Kidney (tissue), 14 donors: ENCODE measurements around the gene GZMM. TPM values are rescaled to one million over a fixed set of nuclear protein-coding genes. Genes with fewer than 3 reads are reported as not detected.
A peak's percentile ranks its signal among the peaks of the same experiment; 100 is the strongest.

Source experiments
- DNase-seq, 5 donors: peaks; one replicate each; pipeline ENCODE4 v3.0.0-alpha.2; 2013 to 2020
- FAIRE-seq: peaks from 2 replicates; lab custom pipeline; 2012; peaks lifted over from hg19 to GRCh38; lab: Jason Lieb, UNC
- H3K27ac ChIP-seq, 2 donors: one replicate each; pipeline ENCODE4 v1.7.0; 2013; ENCODE audit warnings: low read depth in 2 of 2, low read length in 2 of 2, inconsistent platforms in 1 of 2
- H3K27me3 ChIP-seq: one replicate; pipeline ENCODE4 v1.7.1; 2013; ENCODE audit warnings: low read length, inconsistent platforms; ENCODE audit not compliant: control insufficient read depth, insufficient read depth
- H3K36me3 ChIP-seq, 3 donors: one replicate each; pipeline versions ENCODE4 v1.7.0 to v1.7.1; 2013; ENCODE audit warnings: low read length in 3 of 3, control low read depth in 1 of 3, inconsistent platforms in 1 of 3; ENCODE audit not compliant: insufficient read depth in 3 of 3, control insufficient read depth in 2 of 3
- H3K4me1 ChIP-seq, 3 donors: one replicate each; pipeline versions ENCODE4 v1.7.0 to v1.7.1; 2013; ENCODE audit warnings: low read length in 3 of 3, inconsistent platforms in 1 of 3, low read depth in 1 of 3; ENCODE audit not compliant: control insufficient read depth in 2 of 3, insufficient read depth in 2 of 3
- H3K4me3 ChIP-seq, 3 donors: one replicate each; pipeline versions ENCODE4 v1.7.0 to v1.8.1; 2013; ENCODE audit warnings: low read length in 3 of 3, control low read depth in 1 of 3, inconsistent platforms in 1 of 3
- H3K9ac ChIP-seq, 3 donors: one replicate each; pipeline versions ENCODE4 v1.7.0 to v1.7.1; 2013; ENCODE audit warnings: low read length in 3 of 3, control low read depth in 1 of 3, inconsistent platforms in 1 of 3
- H3K9me3 ChIP-seq, 3 donors: one replicate each; pipeline versions ENCODE4 v1.7.0 to v1.7.1; 2013; ENCODE audit warnings: low read length in 3 of 3, control low read depth in 1 of 3, inconsistent platforms in 1 of 3; ENCODE audit not compliant: control insufficient read depth in 2 of 3, insufficient read depth in 1 of 3
- CTCF ChIP-seq: IDR thresholded peaks from 3 replicates; pipeline ENCODE4 v1.5.1; 2012; ENCODE audit warnings: mild to moderate bottlenecking, moderate library complexity, borderline replicate concordance; ENCODE audit not compliant: insufficient read depth; ENCODE audit errors: extremely low read depth
- intact Hi-C: fragments of 100-400 bp; cut with DNase I; formaldehyde crosslinking; loops from one replicate; pipeline ENCODE4 v1.11.1; 2022
- polyA plus RNA-seq: library from polyadenylated mRNA; stranded (reverse); fragments of 350-450 nt; fragmentation: Illumina TruSeq; extraction: RNeasy Lipid Tissue Mini Kit (QIAGEN cat#74804); gene quantifications from one replicate; pipeline ENCODE4 v1.2.3, GENCODE V29; 2014; ENCODE audit warnings: low read depth, low replicate concordance; ENCODE audit not compliant: insufficient read depth
- total RNA-seq: library from RNA; stranded (reverse); fragmentation: NEBNext Ultra II Directional; extraction: Animal tissue kit (Norgen Biotek cat#: 25700); gene quantifications from one replicate; pipeline ENCODE4 v1.2.1, GENCODE V29; 2021
- donor health status: control.
- donor health status: control.
- donor health status: control.
- donor health status: control.
- donor health status: control.
- donor health status: DM: yes; HTN: yes; CAD: no.
- donor health status: Normal renal cell carcinoma (clear cell type).

The GZMM gene
- total and polyA plus RNA-seq, 2 donors from 2014 or later = 2.8 TPM; not detected in 1

- Histone ChIP-seq H3K4me1 (peaks cover 0 to 2% (median 0%) of the 10 kb centered on the region in 3 donors), H3K27ac (no peak overlapping the region), H3K36me3 (no peaks in the 10 kb centered on the region), H3K9me3 (no peaks in the 10 kb centered on the region), H3K27me3 (no peaks in the 10 kb centered on the region), H3K4me3 (no peak overlapping the region), H3K9ac (no peak overlapping the region)
- DNase-seq (peak in 1 of 5 donors; percentile 46), FAIRE-seq (no peak)
- intact Hi-C loops = no loop called here
- no peak for TF ChIP-seq CTCF
Observed at GRCh38 chr19:547836-548720, 4.2 kb downstream of the GZMM start.

- Histone ChIP-seq H3K4me1 (peaks cover 0 to 2% (median 0%) of the 10 kb centered on the region in 3 donors), H3K27me3 (no peaks in the 10 kb centered on the region), H3K36me3 (no peaks in the 10 kb centered on the region), H3K9me3 (no peaks in the 10 kb centered on the region), H3K4me3 (no peak overlapping the region), H3K27ac (no peak overlapping the region), H3K9ac (no peak overlapping the region)
- FAIRE-seq = no peak
- DNase-seq = peak in 1 of 5 donors; percentile 81
- no peak for TF ChIP-seq CTCF
- intact Hi-C loops = no loop called here
Observed at GRCh38 chr19:548886-549830, 5.3 kb downstream of the GZMM start.

DNA sequence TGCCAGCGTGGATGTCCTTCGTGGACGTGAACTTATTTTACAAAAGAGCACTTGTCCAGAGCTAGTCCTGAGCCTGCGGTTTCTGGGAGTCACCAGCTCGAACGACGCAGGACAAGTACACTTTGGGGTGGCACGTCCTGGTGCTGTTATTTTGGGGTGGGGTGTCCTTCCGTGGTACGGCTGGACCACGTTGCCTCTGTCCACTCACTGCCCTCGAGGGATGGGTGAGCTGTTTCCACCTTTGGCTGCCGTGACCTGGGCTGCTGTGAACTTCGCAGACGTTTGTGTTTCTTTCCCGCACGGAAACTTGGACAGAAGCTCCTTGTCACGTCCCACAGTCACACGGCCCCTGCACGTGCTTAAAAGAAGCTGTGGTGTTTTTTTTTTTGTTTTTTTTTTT is 11.0 kb downstream of the GZMM start:
- H3K36me3 ChIP-seq = no peaks in the 10 kb centered on the region
- intact Hi-C loops = no loop called here
- DNase-seq = peak in 1 of 5 donors; percentile 48
- H3K4me1 ChIP-seq = peaks cover 0 to 2% (median 0%) of the 10 kb centered on the region in 3 donors
- no peaks in the 10 kb centered on the region for H3K27me3 ChIP-seq
- H3K27ac ChIP-seq = no peak overlapping the region
- no peaks in the 10 kb centered on the region for H3K9me3 ChIP-seq
- no peak for FAIRE-seq
- no peak overlapping the region for H3K9ac ChIP-seq
- H3K4me3 ChIP-seq = no peak overlapping the region
- TF ChIP-seq CTCF = no peak
